WTC11 (cell line): Measurements from ENCODE around the gene ZNF503. TPM values are rescaled to one million over a fixed set of nuclear protein-coding genes. Genes with fewer than 3 reads are reported as not detected.

Experiments used
- ATAC-seq: fragments of 200-7000 bp; cut with Tn5 transposase; 2 replicates; pipeline ENCODE4 v1.10.0; 2021; ENCODE audit warnings: mild to moderate bottlenecking, moderate library complexity
- CTCF ChIA-PET: fragments of 300-600 bp; sonication (Branson Sonifier 250); formaldehyde crosslinking; loops from one replicate; lab custom pipeline; 2021; ENCODE audit warnings: antibody characterized with exemption; lab: Charles Lee
- POLR2A ChIA-PET: fragments of 350-600 bp; sonication (Branson Sonifier 250); formaldehyde crosslinking; loops from one replicate; lab custom pipeline; 2021; ENCODE audit warnings: antibody characterized with exemption; lab: Charles Lee
- DNase-seq: peaks from one replicate; pipeline ENCODE4 v3.0.0; 2021; ENCODE audit warnings: low spot score
- H3K27ac Mint-ChIP-seq: 2 replicates; pipeline ENCODE4 v1.8.0; 2021; ENCODE audit warnings: mixed read lengths
- H3K27me3 Mint-ChIP-seq: 2 replicates; pipeline ENCODE4 v1.8.0; 2021; ENCODE audit warnings: low read depth, mild to moderate bottlenecking, moderate library complexity, mixed read lengths
- H3K36me3 Mint-ChIP-seq: 2 replicates; pipeline ENCODE4 v1.8.0; 2021; ENCODE audit warnings: mixed read lengths
- H3K4me1 Mint-ChIP-seq: 2 replicates; pipeline ENCODE4 v1.8.0; 2022; ENCODE audit warnings: mixed read lengths
- H3K4me3 Mint-ChIP-seq: 2 replicates; pipeline ENCODE4 v1.8.0; 2021; ENCODE audit warnings: mild to moderate bottlenecking, moderate library complexity, mixed read lengths
- H3K9me3 Mint-ChIP-seq: 2 replicates; pipeline ENCODE4 v1.8.0; 2021; ENCODE audit warnings: mixed read lengths
- CREB1 ChIP-seq: sonication (generic); formaldehyde crosslinking; IDR thresholded peaks from 2 replicates; pipeline ENCODE4 v1.8.0; 2023; ENCODE audit warnings: mild to moderate bottlenecking, missing genetic modification reagents
- CREM ChIP-seq: sonication (generic); formaldehyde crosslinking; IDR thresholded peaks from 2 replicates; pipeline ENCODE4 v1.8.1; 2022; ENCODE audit warnings: mild to moderate bottlenecking, missing genetic modification reagents, moderate library complexity
- FOXJ3 ChIP-seq: sonication (generic); formaldehyde crosslinking; IDR thresholded peaks from 2 replicates; pipeline ENCODE4 v1.9.0; 2021; ENCODE audit warnings: missing genetic modification reagents, mild to moderate bottlenecking, borderline replicate concordance
- FOXP1 ChIP-seq: sonication (generic); formaldehyde crosslinking; IDR thresholded peaks from 2 replicates; pipeline ENCODE4 v1.8.0; 2022; ENCODE audit warnings: missing genetic modification reagents, mild to moderate bottlenecking, moderate library complexity, borderline replicate concordance
- HMGA2 ChIP-seq: fragments of 250-450 bp; sonication (Bioruptor Pico); IDR thresholded peaks from 2 replicates; pipeline ENCODE4 v1.4.0; 2021; ENCODE audit warnings: mild to moderate bottlenecking, moderate library complexity
- JAZF1 ChIP-seq: fragments of 250-450 bp; sonication (Bioruptor Pico); IDR thresholded peaks from 2 replicates; pipeline ENCODE4 v1.9.0; 2021; ENCODE audit warnings: moderate library complexity, mild to moderate bottlenecking, inconsistent platforms
- NR1H2 ChIP-seq: sonication (generic); formaldehyde crosslinking; IDR thresholded peaks from 2 replicates; pipeline ENCODE4 v1.9.0; 2021; ENCODE audit warnings: mild to moderate bottlenecking, moderate library complexity, missing genetic modification reagents
- NR3C1 ChIP-seq: sonication (generic); formaldehyde crosslinking; conservative IDR thresholded peaks from 2 replicates; pipeline ENCODE4 v1.8.1; 2023; ENCODE audit warnings: low read depth, mild to moderate bottlenecking, missing genetic modification reagents
- RORB ChIP-seq: fragments of 250-450 bp; sonication (Bioruptor Pico); IDR thresholded peaks from 2 replicates; pipeline ENCODE4 v1.9.0; 2021; ENCODE audit warnings: mild to moderate bottlenecking
- TP53 ChIP-seq: sonication (generic); formaldehyde crosslinking; IDR thresholded peaks from 2 replicates; pipeline ENCODE4 v1.8.1; 2023; ENCODE audit warnings: mild to moderate bottlenecking, missing genetic modification reagents
- ZNF232 ChIP-seq: sonication (generic); formaldehyde crosslinking; IDR thresholded peaks from 2 replicates; pipeline ENCODE4 v1.8.0; 2022; ENCODE audit warnings: mild to moderate bottlenecking, missing genetic modification reagents
- ZNF396 ChIP-seq: fragments of 250-450 bp; sonication (Bioruptor Pico); IDR thresholded peaks from 2 replicates; pipeline ENCODE4 v1.8.0; 2021; ENCODE audit warnings: mild to moderate bottlenecking, moderate library complexity, borderline replicate concordance
- ZNF423 ChIP-seq: fragments of 250-450 bp; sonication (Bioruptor Pico); IDR thresholded peaks from 2 replicates; pipeline ENCODE4 v2.1.2; 2022; ENCODE audit warnings: mild to moderate bottlenecking, moderate library complexity
- total RNA-seq: library from RNA; stranded (reverse); gene quantifications from 3 replicates; pipeline ENCODE4 v1.2.3, GENCODE V29; 2021
- TF ChIP-seq, protein P1 (sequence below): fragments of 200-600 bp; IDR thresholded peaks from 2 replicates; pipeline ENCODE4 v1.8.0; 2022; ENCODE audit warnings: antibody characterized with exemption
- TF ChIP-seq, protein P2 (sequence below): fragments of 250-450 bp; sonication (Bioruptor Pico); IDR thresholded peaks from 2 replicates; pipeline ENCODE4 v1.8.0; 2021; ENCODE audit warnings: mild to moderate bottlenecking
- TF ChIP-seq, protein P3 (sequence below): sonication (generic); formaldehyde crosslinking; IDR thresholded peaks from 2 replicates; pipeline ENCODE4 v1.8.1; 2022; ENCODE audit warnings: low read depth, missing genetic modification reagents, borderline replicate concordance
- TF ChIP-seq, protein P4 (sequence below): sonication (generic); formaldehyde crosslinking; conservative IDR thresholded peaks from 2 replicates; pipeline ENCODE4 v1.8.1; 2023; ENCODE audit warnings: mild to moderate bottlenecking, low read depth, missing genetic modification reagents, moderate library complexity
- TF ChIP-seq, protein P5 (sequence below): fragments of 250-450 bp; sonication (Bioruptor Pico); conservative IDR thresholded peaks from 2 replicates; pipeline ENCODE4 v1.9.0; 2021; ENCODE audit warnings: mild to moderate bottlenecking
- TF ChIP-seq, protein P6 (sequence below): sonication (generic); formaldehyde crosslinking; IDR thresholded peaks from 2 replicates; pipeline ENCODE4 v1.8.1; 2023; ENCODE audit warnings: mild to moderate bottlenecking, missing genetic modification reagents

ZNF503 gene
- total RNA-seq, 1 experiment from 2014 or later, result 0.39 TPM

DNA sequence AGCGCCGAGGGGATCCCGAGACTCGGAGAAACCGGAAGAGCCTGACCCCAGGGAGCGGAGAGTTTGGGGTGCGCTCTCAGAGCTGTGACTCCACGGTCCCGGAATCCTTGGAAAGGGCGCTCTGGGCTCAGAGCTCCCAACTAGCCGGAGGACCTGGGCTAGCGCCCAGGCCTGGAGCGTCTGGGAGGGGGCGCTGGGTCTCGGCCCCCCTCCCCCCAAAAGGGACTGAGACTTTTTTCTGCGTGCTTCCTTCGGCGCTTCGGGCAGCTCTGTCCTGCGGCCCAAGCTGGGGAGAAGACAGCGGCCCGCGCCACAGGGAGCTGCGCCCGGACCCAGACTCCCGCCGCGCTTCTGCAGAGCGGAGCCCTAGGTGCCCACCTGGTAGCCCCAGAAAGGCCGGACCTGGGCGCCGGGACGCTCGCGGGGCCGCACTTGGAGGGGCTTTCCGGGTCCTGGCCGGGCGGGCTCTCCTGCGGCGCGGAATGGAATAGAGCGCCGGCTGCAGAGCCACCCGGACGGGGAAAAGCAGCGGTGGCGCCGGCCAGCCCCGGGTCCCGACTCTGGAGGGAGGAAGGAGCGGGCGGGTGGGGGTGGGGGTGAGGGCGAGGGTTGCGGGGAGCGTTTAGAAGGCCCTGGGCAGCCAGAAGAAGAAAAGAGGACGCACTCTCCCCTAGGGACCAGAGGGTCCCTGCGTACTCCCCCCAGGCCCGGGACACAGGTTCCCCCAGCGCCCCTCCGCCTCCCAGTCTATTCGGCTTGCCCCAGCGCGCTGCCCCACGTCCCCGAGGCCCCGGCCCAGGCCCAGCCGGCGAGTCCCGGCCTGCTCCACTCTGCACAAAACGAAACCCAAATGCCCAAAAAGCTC, 4.7 kb downstream of the ZNF503 start:
- TF ChIP-seq ZNF423 (CRISPR knock-in tag) (peak; percentile 58), NR3C1 (CRISPR knock-in tag) (no peak)
- CTCF ChIA-PET, result interaction anchor here (0.6 to 2.5 kb wide), 7 partner anchors 11 to 405 kb away, joined by 3 to 17 read pairs (median 4); no protein-coding TSS in a partner anchor
- Mint-ChIP-seq H3K9me3 (no peaks in the 10 kb centered on the region), H3K27ac (no peak overlapping the region), H3K4me3 (peak overlapping the region; percentile 65), H3K27me3 (peaks cover 97% of the 10 kb centered on the region), H3K36me3 (no peaks in the 10 kb centered on the region), H3K4me1 (peaks cover 26% of the 10 kb centered on the region)
- peak; percentile 1; the same call in 1 of the 2 replicates for ATAC-seq
- DNase-seq, result peak; percentile 47
- POLR2A ChIA-PET, result interaction anchor here (0.5 kb wide), 1 partner anchor 638 kb away, joined by 5 read pairs; no protein-coding TSS in a partner anchor

DNA sequence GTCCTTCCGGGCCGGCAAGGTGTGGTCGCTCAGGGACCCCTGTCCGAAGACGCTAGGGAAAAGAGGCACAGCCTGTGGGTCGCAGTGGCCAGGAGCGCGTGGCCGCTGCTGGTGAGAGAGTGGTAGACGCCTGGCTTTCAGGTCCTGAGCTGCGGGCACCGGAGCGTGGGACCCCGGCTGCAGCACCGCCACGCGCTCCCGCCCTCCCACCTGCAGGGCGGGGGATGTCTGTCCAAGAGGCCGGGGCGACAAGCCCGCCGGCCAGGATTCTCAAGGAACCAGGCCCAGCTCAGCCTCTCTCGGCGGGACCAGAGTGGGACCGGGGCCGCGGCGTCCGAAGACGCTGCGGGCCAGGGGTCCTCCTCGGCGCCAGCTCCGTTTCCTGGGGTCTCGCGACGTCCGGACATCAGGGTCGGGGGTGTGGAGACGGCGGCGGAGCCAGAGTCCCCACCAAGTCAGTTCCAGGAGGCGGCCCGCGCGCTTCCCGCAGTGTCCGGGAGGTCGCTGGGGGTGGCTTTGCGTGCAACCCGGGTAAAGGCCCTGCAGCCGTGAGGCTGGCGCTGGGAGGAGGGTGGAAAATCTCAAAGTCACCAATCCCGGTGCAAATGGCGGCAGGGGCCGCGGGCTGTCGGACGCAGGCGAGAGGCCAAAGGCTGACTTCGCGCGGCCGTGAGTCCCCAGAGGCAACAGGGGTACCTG, 5.5 kb downstream of the ZNF503 start:
- no peaks in the 10 kb centered on the region for H3K36me3 Mint-ChIP-seq
- no peak for ATAC-seq
- H3K4me1 Mint-ChIP-seq, result peaks cover 26% of the 10 kb centered on the region
- POLR2A ChIA-PET, result interaction anchor here (0.5 to 0.6 kb wide), 2 partner anchors 158 to 639 kb away, joined by 3 to 5 read pairs; no protein-coding TSS in a partner anchor
- peak overlapping the region; percentile 65 for H3K4me3 Mint-ChIP-seq
- DNase-seq, result peak; percentile 38
- peaks cover 100% of the 10 kb centered on the region for H3K27me3 Mint-ChIP-seq
- TF ChIP-seq, protein P1, sequence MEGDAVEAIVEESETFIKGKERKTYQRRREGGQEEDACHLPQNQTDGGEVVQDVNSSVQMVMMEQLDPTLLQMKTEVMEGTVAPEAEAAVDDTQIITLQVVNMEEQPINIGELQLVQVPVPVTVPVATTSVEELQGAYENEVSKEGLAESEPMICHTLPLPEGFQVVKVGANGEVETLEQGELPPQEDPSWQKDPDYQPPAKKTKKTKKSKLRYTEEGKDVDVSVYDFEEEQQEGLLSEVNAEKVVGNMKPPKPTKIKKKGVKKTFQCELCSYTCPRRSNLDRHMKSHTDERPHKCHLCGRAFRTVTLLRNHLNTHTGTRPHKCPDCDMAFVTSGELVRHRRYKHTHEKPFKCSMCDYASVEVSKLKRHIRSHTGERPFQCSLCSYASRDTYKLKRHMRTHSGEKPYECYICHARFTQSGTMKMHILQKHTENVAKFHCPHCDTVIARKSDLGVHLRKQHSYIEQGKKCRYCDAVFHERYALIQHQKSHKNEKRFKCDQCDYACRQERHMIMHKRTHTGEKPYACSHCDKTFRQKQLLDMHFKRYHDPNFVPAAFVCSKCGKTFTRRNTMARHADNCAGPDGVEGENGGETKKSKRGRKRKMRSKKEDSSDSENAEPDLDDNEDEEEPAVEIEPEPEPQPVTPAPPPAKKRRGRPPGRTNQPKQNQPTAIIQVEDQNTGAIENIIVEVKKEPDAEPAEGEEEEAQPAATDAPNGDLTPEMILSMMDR, result no peak
- TF ChIP-seq FOXP1 (CRISPR knock-in tag) (no peak), NR1H2 (no peak), TP53 (no peak), FOXJ3 (CRISPR knock-in tag) (no peak), JAZF1 (no peak), RORB (no peak), ZNF232 (CRISPR knock-in tag) (no peak), CREM (CRISPR knock-in tag) (no peak), CREB1 (CRISPR knock-in tag) (no peak), ZNF396 (CRISPR knock-in tag) (no peak), HMGA2 (CRISPR knock-in tag) (no peak)
- TF ChIP-seq, protein P2, sequence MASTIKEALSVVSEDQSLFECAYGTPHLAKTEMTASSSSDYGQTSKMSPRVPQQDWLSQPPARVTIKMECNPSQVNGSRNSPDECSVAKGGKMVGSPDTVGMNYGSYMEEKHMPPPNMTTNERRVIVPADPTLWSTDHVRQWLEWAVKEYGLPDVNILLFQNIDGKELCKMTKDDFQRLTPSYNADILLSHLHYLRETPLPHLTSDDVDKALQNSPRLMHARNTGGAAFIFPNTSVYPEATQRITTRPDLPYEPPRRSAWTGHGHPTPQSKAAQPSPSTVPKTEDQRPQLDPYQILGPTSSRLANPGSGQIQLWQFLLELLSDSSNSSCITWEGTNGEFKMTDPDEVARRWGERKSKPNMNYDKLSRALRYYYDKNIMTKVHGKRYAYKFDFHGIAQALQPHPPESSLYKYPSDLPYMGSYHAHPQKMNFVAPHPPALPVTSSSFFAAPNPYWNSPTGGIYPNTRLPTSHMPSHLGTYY (CRISPR knock-in tag), result no peak
- TF ChIP-seq, protein P3, sequence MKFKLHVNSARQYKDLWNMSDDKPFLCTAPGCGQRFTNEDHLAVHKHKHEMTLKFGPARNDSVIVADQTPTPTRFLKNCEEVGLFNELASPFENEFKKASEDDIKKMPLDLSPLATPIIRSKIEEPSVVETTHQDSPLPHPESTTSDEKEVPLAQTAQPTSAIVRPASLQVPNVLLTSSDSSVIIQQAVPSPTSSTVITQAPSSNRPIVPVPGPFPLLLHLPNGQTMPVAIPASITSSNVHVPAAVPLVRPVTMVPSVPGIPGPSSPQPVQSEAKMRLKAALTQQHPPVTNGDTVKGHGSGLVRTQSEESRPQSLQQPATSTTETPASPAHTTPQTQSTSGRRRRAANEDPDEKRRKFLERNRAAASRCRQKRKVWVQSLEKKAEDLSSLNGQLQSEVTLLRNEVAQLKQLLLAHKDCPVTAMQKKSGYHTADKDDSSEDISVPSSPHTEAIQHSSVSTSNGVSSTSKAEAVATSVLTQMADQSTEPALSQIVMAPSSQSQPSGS (CRISPR knock-in tag), result no peak
- TF ChIP-seq, protein P4, sequence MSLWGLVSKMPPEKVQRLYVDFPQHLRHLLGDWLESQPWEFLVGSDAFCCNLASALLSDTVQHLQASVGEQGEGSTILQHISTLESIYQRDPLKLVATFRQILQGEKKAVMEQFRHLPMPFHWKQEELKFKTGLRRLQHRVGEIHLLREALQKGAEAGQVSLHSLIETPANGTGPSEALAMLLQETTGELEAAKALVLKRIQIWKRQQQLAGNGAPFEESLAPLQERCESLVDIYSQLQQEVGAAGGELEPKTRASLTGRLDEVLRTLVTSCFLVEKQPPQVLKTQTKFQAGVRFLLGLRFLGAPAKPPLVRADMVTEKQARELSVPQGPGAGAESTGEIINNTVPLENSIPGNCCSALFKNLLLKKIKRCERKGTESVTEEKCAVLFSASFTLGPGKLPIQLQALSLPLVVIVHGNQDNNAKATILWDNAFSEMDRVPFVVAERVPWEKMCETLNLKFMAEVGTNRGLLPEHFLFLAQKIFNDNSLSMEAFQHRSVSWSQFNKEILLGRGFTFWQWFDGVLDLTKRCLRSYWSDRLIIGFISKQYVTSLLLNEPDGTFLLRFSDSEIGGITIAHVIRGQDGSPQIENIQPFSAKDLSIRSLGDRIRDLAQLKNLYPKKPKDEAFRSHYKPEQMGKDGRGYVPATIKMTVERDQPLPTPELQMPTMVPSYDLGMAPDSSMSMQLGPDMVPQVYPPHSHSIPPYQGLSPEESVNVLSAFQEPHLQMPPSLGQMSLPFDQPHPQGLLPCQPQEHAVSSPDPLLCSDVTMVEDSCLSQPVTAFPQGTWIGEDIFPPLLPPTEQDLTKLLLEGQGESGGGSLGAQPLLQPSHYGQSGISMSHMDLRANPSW (CRISPR knock-in tag), result no peak
- TF ChIP-seq, protein P5, sequence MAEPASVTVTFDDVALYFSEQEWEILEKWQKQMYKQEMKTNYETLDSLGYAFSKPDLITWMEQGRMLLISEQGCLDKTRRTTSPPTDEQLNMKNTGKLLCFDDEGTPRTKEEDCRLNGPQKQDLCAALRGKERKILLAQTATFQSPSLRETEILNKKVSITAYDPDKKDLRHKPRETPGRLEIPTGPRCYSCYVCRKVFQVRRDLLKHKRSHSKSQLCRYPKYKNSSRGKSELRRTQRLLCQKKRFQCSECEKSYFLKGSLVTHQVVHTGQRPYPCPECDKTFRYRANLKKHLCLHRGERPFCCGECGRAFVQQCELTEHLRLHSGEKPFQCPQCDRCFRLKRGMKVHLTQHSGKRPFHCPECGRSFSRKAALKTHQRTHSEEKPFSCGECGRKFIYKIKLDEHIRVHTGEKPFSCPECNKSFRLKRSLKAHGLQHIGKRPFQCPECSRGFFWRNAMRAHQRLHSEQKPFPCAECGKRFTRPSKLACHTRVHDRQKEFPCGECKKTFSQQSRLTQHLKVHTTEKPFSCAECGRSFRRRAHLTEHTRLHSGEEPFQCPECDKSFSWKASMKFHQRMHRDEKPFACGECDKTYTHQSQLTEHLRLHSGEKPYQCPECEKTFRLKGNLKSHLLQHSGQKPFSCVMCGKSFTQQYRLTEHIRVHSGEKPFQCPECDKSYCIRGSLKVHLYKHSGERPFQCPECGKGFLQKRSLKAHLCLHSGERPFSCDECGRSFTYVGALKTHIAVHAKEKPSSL, result no peak
- TF ChIP-seq, protein P6, sequence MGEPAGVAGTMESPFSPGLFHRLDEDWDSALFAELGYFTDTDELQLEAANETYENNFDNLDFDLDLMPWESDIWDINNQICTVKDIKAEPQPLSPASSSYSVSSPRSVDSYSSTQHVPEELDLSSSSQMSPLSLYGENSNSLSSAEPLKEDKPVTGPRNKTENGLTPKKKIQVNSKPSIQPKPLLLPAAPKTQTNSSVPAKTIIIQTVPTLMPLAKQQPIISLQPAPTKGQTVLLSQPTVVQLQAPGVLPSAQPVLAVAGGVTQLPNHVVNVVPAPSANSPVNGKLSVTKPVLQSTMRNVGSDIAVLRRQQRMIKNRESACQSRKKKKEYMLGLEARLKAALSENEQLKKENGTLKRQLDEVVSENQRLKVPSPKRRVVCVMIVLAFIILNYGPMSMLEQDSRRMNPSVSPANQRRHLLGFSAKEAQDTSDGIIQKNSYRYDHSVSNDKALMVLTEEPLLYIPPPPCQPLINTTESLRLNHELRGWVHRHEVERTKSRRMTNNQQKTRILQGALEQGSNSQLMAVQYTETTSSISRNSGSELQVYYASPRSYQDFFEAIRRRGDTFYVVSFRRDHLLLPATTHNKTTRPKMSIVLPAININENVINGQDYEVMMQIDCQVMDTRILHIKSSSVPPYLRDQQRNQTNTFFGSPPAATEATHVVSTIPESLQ, result no peak
- no peak overlapping the region for H3K27ac Mint-ChIP-seq
- H3K9me3 Mint-ChIP-seq, result no peaks in the 10 kb centered on the region
- CTCF ChIA-PET, result interaction anchor here (0.6 to 2.5 kb wide), 38 partner anchors 9 to 907 kb away, joined by 3 to 17 read pairs (median 4); partner anchors contain the start of gene COMTD1
